Metanephros (tissue), 2 donors: ENCODE measurements around the gene EIF4A3. TPM values are rescaled to one million over a fixed set of nuclear protein-coding genes. Genes with fewer than 3 reads are reported as not detected.

Experiments
- small RNA-seq: library from RNA; depleted of rRNA; stranded (forward); fragments of <200 nt; gene quantifications from one replicate; pipeline ENCODE3, GENCODE V24; 2014; ENCODE audit warnings: low replicate concordance
- total RNA-seq: library from RNA; depleted of rRNA; stranded (reverse); fragments of >200 nt; gene quantifications from one replicate; pipeline ENCODE4 v1.2.3, GENCODE V29; 2014

EIF4A3 gene
- 73.0 TPM for total RNA-seq

DNA sequence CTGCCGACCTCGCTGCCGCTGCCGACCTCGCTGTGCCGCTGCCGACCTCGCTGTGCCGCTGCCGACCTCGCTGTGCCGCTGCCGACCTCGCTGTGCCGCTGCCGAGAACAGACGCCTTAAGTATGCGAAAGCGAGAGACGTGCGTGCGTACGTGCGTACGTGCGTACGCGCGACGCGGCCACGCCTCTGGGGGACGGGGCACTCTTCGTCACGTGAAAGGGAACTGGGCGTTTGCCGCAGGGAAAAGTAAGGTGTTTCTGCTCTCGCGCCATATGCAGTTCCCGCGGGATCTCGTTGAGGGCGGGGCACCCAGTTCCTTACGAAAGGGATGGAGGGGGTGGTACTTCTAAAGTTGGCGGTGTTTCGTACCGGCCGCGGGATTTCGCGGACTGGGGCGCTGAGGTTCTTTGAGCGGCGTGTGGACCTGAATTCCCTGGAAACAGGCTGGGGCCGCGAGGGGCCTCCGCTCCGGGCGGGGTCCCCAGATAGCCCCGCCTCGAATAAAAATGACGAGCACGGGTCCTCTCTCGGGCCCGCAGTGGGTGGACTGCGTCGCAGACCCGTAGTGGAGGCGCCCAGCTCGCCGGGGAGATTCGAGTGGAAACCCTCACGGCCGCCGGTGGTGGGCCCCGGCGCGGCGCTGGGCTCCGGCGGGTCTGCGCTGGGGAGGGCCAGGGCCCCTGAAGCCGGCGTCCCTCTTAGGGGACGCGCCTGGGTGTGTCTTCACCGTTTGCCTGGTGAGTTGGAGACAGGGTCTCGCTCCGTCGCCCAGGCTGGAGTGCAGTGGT is at the start of gene EIF4A3:
EIF4A3 (minus strand) TSS at position 94 of the 788 bp plus-strand sequence. CDS start 167 bp downstream, outside the sequence.

DNA sequence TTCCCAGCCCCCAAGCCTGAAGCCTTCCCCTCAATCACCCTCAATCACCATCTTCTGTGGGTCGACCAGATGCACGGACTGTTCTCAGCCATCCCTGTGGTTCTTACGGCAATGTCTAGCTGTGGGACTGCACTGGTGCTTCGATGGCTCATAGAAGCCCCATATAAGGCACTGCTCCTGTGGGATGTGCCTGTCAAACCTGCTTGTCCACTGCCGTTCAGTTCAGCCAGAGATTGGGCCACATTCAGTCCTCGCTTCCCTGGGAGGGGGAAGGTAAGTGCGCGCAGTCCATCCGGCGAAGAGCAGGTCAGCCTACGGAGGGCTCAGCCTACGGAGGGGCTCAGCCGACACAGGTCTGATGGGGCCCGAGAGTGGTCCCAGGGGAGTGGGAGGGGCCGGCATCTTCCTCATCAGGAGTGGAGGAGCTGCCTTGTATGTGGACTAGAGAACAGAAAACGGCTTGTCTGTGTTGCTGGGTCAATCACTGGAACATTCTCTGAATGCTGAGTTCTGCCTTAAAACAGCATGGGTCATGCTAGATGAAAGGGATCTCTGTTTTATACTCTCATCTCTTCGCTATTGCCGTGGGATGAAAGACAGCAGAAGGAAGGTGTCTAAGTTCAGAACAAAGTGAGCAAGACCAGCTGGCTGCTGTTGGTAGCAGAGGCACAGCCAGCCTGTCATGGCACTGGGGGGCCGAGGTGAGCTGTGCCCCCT is 23.0 kb upstream of the EIF4A3 start, which contains the start of gene CARD14:
CARD14 (plus strand) TSS at position 247 of the 717 bp plus-strand sequence. CDS start 11,409 bp downstream, outside the sequence.

DNA sequence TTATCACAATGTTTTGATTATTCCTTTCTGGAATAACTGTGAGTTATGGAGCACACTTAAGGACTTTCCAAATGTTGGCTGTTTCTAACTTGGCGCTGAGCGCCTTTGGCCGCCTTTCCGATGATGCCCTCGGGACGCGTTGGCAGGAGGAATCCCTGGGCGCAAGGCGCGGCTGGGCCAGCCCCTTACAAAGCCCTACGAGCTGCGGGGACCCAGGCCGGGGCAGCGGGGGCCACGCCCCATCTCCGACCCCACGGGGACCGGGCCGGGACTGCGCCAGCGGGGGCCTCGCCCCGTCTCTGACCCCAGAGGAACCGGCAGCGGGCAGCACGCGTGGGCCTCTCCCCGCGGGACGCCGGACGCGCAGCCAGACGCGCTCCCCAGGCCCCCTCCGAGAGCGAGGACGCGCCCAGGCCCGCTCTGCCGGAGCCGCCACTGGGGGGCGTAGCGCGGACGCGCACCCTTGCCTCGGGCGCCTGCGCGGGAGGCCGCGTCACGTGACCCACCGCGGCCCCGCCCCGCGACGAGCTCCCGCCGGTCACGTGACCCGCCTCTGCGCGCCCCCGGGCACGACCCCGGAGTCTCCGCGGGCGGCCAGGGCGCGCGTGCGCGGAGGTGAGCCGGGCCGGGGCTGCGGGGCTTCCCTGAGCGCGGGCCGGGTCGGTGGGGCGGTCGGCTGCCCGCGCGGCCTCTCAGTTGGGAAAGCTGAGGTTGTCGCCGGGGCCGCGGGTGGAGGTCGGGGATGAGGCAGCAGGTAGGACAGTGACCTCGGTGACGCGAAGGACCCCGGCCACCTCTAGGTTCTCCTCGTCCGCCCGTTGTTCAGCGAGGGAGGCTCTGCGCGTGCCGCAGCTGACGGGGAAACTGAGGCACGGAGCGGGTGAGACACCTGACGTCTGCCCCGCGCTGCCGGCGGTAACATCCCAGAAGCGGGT is 45.6 kb downstream of the EIF4A3 start, which contains the start of gene GAA:
GAA (plus strand) TSS at position 571 of the 935 bp plus-strand sequence. CDS start 3,006 bp downstream, outside the sequence.

Small RNAs within 50 kb of the gene (small RNA-seq; reads per million reads assigned to genes)
- gene AC087741.2 (not detected), gene MIR1268B (not detected)

Other genes with a start within 250 kb of the EIF4A3 start
- 34.4 TPM for gene TBC1D16, start 111.3 kb downstream of the EIF4A3 start, total RNA-seq
- 8.3 TPM for gene CCDC40, start 110.5 kb downstream of the EIF4A3 start, total RNA-seq
- 46.0 TPM for gene GAA, start 45.5 kb downstream of the EIF4A3 start, total RNA-seq
- 0.82 TPM for gene CARD14, start 22.9 kb upstream of the EIF4A3 start, total RNA-seq
- 27.5 TPM for gene SGSH, start 73.2 kb upstream of the EIF4A3 start, total RNA-seq
- 32.6 TPM for gene SLC26A11, start 73.3 kb upstream of the EIF4A3 start, total RNA-seq
- 110 TPM for gene RNF213, start 113.7 kb upstream of the EIF4A3 start, total RNA-seq